ENCODE data around the gene CHAT.

The CHAT gene

GRCh38 chr10:49597426-49598163 is 16.2 kb upstream of the CHAT start:
- DNase-seq (ENCODE audit: low read depth in 2 of 2) = no peak

- no peak for DNase-seq (ENCODE audit: low read depth in 2 of 2)
These were observed 15.5 kb upstream of the CHAT start for GRCh38 chr10:49598164-49598856.

DNA sequence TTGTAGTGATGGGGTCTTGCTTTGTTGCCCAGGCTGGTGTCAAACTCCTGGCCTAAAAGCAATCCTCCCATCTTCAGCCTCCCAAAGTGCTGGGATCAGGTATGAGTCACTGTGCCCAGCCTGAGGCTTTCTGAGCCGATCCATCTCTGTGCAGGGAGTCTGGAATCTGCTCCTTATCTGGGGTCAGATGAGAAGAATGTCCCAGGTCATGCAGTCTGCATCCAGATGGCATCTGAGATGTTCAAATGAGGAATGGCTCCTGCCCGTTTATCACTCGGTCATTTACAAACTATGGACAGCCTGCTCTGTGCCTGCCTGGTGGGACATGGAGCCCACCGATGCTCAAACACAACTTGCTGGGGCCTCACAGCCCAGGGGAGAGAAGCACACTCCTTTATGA is 14.9 kb upstream of the CHAT start:
- DNase-seq (ENCODE audit: low read depth in 2 of 2) = no peak

- no peak for DNase-seq (ENCODE audit: low read depth in 2 of 2)
These were observed 14.3 kb upstream of the CHAT start for GRCh38 chr10:49599546-49599945.

- no peak for DNase-seq (ENCODE audit: low read depth in 2 of 2)
These were observed 13.8 kb upstream of the CHAT start for GRCh38 chr10:49600046-49600445.

DNA sequence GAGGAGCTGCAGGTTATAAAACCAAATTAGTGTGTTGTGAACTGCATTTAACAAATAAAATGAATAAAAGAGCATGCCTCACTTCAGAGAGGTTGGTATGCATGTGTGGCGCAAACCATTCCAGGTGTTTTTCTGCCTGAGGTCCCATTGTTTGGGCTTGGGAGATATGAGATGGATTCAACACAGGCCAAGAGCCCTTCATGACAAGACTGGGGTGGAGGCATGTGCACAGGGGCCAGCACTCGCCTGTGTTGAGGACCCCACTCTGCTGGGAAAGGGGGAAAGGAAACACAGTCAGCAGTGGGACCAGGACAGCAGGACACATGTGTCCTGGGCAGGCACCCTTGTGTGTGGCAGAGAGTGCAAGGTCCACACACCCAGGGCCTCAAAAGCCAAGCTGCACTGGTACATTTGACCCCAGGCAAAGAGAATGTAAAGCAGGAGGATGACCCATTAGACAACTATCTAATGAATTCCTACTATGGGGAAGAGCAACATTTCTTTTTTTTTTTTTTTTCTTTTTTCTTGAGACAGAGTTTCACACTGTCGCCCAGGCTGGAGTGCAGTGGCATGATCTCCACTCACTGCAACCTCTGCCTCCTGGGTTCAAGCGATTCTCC is 12.9 kb upstream of the CHAT start:
- no peak for DNase-seq (ENCODE audit: low read depth in 2 of 2)

- DNase-seq (ENCODE audit: low read depth in 2 of 2) = no peak
These were observed 12.0 kb upstream of the CHAT start for GRCh38 chr10:49601857-49602256.

GRCh38 chr10:49602380-49603023 is 11.3 kb upstream of the CHAT start:
- DNase-seq (ENCODE audit: low read depth in 2 of 2) = no peak

- no peak for DNase-seq (ENCODE audit: low read depth in 2 of 2)
These were observed 8.5 kb upstream of the CHAT start for GRCh38 chr10:49605216-49605938.

DNA sequence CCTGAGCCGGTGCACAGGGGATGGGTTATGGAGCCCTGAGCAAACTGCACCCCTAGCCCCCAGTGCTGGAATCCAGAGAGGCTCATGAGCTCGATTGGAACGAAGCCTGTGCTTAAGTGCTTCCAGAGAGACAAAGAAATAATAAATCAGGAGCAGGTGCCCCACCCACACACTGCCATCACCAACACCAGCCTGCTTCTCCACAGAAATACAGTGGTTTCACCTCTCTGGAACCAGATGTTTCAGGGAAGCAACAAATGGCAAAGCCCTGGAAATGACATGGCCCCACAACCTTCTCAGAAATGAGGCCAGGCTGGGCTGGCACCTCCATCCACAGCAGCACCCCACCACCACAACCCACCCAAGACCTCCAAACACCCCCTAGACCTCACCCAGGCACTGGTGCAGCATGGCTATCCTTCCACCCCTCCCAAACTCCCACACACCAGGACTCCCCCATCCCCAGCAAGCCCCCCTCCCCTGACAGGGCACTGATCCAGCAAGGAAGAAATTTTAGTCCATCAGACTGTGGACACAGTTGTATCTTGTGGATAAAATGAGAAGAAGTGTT is 7.8 kb upstream of the CHAT start:
- no peak for DNase-seq (ENCODE audit: low read depth in 2 of 2)

GRCh38 chr10:49606981-49607535 is 6.8 kb upstream of the CHAT start:
- DNase-seq (ENCODE audit: low read depth in 2 of 2) = peak; percentile 10 to 23

- no peak for DNase-seq (ENCODE audit: low read depth in 2 of 2)
These were observed 5.5 kb upstream of the CHAT start for GRCh38 chr10:49608166-49609005.

- no peak for DNase-seq (ENCODE audit: low read depth in 2 of 2)
These were observed 4.9 kb upstream of the CHAT start for GRCh38 chr10:49609006-49609282.

DNA sequence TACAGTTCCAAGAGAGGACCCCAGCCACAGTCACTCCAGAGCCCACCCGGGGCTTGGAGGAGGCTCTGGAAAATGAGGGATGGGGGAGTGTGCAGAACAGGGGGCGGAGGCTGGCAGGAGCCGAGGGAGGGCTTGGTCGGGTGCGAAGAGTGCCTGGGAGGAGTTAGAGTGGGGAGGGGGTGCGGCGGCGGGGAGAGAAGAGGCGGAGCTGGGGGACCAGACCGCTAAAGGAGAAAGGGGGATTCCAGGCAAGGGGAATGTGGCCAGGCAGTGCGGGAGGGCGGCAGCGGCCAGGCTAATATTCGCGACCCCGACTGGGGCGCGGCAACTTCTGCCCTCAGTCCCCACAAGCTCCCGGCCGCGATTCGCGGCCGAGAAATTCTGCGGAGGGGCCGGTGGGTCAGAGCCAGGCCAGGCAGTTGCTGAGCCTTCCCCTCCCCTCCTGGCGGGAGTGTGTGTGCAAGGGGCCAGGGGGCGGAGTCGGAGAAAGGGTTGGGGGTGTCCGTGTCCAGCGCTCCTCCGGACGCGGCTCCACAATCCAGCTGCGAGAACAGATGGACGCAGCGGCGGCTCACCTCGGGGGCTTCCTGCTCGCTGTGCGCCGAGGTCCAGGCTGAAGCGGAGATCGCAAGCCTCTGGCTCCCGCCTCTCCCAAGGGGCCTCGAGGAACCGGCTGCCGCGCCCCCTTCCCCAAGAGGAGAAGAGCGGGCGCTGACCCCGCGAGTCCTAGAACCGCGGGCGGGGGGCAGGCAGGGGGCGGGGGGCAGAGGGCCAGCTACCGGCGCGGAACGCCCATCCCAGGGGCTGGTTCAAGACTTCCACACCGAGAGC is 4.3 kb upstream of the CHAT start:
- DNase-seq (ENCODE audit: low read depth in 2 of 2) = no peak

DNA sequence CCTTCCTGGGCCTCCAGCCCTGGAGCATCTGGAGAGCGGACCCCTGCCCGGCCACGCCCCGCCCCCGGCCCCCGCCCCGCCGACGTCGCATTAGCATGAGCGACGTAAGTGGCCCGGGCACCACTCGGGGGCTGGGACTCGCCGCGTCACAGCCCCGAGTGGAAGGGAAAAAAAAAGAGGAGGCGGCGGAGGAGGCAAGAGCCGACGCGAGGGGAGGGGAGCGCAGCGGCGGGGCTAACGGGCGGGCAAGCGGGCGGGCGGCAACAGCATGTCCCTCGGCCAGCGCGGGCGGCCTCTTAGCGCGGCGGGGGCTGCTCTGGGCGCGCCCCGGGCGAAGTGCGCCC is 3.8 kb upstream of the CHAT start, which contains the start of gene SLC18A3:
Gene SLC18A3 (plus strand): TSS at position 197 of the 344 bp plus-strand sequence. CDS start 431 bp downstream, outside the sequence.
- no peak for DNase-seq (ENCODE audit: low read depth in 2 of 2)

- DNase-seq (ENCODE audit: low read depth in 2 of 2) = no peak
These were observed 3.2 kb upstream of the CHAT start for GRCh38 chr10:49610458-49611165.

DNA sequence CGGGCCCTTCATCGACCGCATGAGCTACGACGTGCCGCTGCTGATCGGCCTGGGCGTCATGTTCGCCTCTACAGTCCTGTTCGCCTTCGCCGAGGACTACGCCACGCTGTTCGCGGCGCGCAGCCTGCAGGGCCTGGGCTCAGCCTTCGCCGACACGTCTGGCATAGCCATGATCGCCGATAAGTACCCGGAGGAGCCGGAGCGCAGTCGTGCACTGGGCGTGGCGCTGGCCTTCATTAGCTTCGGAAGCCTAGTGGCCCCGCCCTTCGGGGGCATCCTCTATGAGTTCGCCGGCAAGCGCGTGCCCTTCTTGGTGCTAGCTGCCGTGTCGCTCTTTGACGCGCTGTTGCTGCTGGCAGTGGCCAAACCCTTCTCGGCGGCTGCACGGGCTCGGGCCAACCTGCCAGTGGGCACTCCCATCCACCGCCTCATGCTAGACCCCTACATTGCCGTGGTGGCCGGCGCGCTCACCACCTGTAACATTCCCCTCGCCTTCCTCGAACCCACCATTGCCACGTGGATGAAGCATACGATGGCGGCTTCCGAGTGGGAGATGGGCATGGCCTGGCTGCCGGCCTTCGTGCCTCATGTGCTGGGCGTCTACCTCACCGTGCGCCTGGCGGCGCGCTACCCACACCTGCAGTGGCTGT is 2.5 kb upstream of the CHAT start:
- no peak for DNase-seq (ENCODE audit: low read depth in 2 of 2)

GRCh38 chr10:49611816-49612512 is 1.9 kb upstream of the CHAT start:
- DNase-seq (ENCODE audit: low read depth in 2 of 2) = no peak

Measured in stimulated activated CD8-positive, alpha-beta memory T cell treated with anti-CD3 and anti-CD28 coated beads, Interleukin-15, amount 100 ng/mL, for 4 hours (primary cell).